H1 (cell line): ENCODE measurements around the gene MOG.

Experiments used
- CEBPB ChIP-seq: IDR thresholded peaks from 2 replicates; pipeline ENCODE4 v1.6.1; 2012; ENCODE audit warnings: low read depth, low read length
- CHD2 ChIP-seq: IDR thresholded peaks from 2 replicates; pipeline ENCODE4 v1.6.1; 2012; ENCODE audit warnings: low read length, improper control_type of control experiment
- EP300 ChIP-seq, 2 experiments: IDR thresholded peaks; 1 replicate in 1 of 2; 2 replicates in 1 of 2; pipeline ENCODE4 v1.6.1; 2011 to 2012; ENCODE audit warnings: low read depth in 2 of 2, low read length in 2 of 2, mild to moderate bottlenecking in 2 of 2, borderline replicate concordance in 1 of 2, inconsistent platforms in 1 of 2, moderate library complexity in 1 of 2
- HDAC2 ChIP-seq, 2 experiments: fragments of 300-600 bp in 1 of 2; sonication (generic) in 1 of 2; IDR thresholded peaks; 2 replicates each; pipeline ENCODE4 v1.6.1; 2011 to 2012; ENCODE audit warnings: low read depth in 2 of 2, low read length in 2 of 2, mild to moderate bottlenecking in 2 of 2, moderate library complexity in 2 of 2, borderline replicate concordance in 1 of 2, inconsistent platforms in 1 of 2
- MAFK ChIP-seq: IDR thresholded peaks from 2 replicates; pipeline ENCODE4 v1.6.1; 2012; ENCODE audit warnings: low read depth, mild to moderate bottlenecking, improper control_type of control experiment, low read length
- MAX ChIP-seq: IDR thresholded peaks from 2 replicates; pipeline ENCODE4 v1.6.1; 2012; ENCODE audit warnings: inconsistent platforms
- POLR2A ChIP-seq, 2 experiments: IDR thresholded peaks; 1 replicate in 1 of 2; 2 replicates in 1 of 2; pipeline ENCODE4 v1.6.1; 2011; ENCODE audit warnings: low read depth in 2 of 2, low read length in 2 of 2, mild to moderate bottlenecking in 2 of 2; ENCODE audit errors: control extremely low read depth in 1 of 2
- POLR2AphosphoS5 ChIP-seq: IDR thresholded peaks from 2 replicates; pipeline ENCODE4 v1.6.1; 2011; ENCODE audit warnings: low read depth, low read length
- RAD21 ChIP-seq, 2 experiments: IDR thresholded peaks in 1 of 2; conservative IDR thresholded peaks in 1 of 2; 2 replicates each; pipeline ENCODE4 v1.6.1; 2011; ENCODE audit warnings: low read depth in 2 of 2, low read length in 2 of 2, improper control_type of control experiment in 1 of 2, inconsistent platforms in 1 of 2, mild to moderate bottlenecking in 1 of 2, moderate library complexity in 1 of 2
- TAF1 ChIP-seq: IDR thresholded peaks from 2 replicates; pipeline ENCODE4 v1.6.1; 2011; ENCODE audit warnings: mild to moderate bottlenecking, low read depth, low read length
- TF ChIP-seq, protein P1 (sequence below), 3 experiments: IDR thresholded peaks; 1 replicate in 2 of 3; 2 replicates in 1 of 3; pipeline versions ENCODE4 v1.5.1 to v1.6.1; 2011; ENCODE audit warnings: low read length in 3 of 3, mild to moderate bottlenecking in 3 of 3, inconsistent platforms in 2 of 3, low read depth in 1 of 3, moderate library complexity in 1 of 3; ENCODE audit not compliant: insufficient read depth in 1 of 3; ENCODE audit errors: control extremely low read depth in 1 of 3
- TF ChIP-seq, protein P2 (sequence below): IDR thresholded peaks from 2 replicates; pipeline ENCODE4 v1.6.1; 2011; ENCODE audit warnings: low read length, improper control_type of control experiment

GRCh38 chr6:29666826-29667130 lies 9.9 kb downstream of the MOG start:
- TF ChIP-seq, protein P1, sequence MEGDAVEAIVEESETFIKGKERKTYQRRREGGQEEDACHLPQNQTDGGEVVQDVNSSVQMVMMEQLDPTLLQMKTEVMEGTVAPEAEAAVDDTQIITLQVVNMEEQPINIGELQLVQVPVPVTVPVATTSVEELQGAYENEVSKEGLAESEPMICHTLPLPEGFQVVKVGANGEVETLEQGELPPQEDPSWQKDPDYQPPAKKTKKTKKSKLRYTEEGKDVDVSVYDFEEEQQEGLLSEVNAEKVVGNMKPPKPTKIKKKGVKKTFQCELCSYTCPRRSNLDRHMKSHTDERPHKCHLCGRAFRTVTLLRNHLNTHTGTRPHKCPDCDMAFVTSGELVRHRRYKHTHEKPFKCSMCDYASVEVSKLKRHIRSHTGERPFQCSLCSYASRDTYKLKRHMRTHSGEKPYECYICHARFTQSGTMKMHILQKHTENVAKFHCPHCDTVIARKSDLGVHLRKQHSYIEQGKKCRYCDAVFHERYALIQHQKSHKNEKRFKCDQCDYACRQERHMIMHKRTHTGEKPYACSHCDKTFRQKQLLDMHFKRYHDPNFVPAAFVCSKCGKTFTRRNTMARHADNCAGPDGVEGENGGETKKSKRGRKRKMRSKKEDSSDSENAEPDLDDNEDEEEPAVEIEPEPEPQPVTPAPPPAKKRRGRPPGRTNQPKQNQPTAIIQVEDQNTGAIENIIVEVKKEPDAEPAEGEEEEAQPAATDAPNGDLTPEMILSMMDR (IDR thresholded peaks at IDR 0.05; ENCODE audit: control extremely low read depth in 1 of 3, insufficient read depth in 1 of 3, low read depth in 1 of 3, low read length in 3 of 3): no peak
- TF ChIP-seq TAF1: no peak
- TF ChIP-seq EP300 (IDR thresholded peaks at IDR 0.05; ENCODE audit: borderline replicate concordance in 1 of 2, low read depth in 2 of 2, low read length in 2 of 2): no peak
- no peak for TF ChIP-seq MAX
- TF ChIP-seq POLR2AphosphoS5: no peak
- TF ChIP-seq POLR2A (IDR thresholded peaks at IDR 0.05; ENCODE audit: control extremely low read depth in 1 of 2, low read depth in 2 of 2, low read length in 2 of 2): no peak; a peak in 1 of 3 replicates
- TF ChIP-seq CHD2: no peak
- no peak for TF ChIP-seq MAFK
- TF ChIP-seq, protein P2, sequence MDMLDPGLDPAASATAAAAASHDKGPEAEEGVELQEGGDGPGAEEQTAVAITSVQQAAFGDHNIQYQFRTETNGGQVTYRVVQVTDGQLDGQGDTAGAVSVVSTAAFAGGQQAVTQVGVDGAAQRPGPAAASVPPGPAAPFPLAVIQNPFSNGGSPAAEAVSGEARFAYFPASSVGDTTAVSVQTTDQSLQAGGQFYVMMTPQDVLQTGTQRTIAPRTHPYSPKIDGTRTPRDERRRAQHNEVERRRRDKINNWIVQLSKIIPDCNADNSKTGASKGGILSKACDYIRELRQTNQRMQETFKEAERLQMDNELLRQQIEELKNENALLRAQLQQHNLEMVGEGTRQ: no peak
- TF ChIP-seq RAD21 (IDR thresholded peaks at IDR 0.05 in 1 of 2, conservative IDR thresholded peaks at IDR 0.05 in 1 of 2; ENCODE audit: low read depth in 2 of 2, low read length in 2 of 2): no peak
- TF ChIP-seq CEBPB: no peak
- TF ChIP-seq HDAC2 (IDR thresholded peaks at IDR 0.05; ENCODE audit: borderline replicate concordance in 1 of 2, low read depth in 2 of 2, low read length in 2 of 2): no peak
